KMS-11 (cell line): ENCODE results near the gene RBMS3.

Experiments used
- H2AFZ ChIP-seq: fragments of 200-600 bp; sonication (generic); 2 replicates; pipeline ENCODE4 v1.6.1; 2016; ENCODE audit warnings: antibody characterized with exemption, mixed run types, low read depth
- H3K27ac ChIP-seq: fragments of 200-600 bp; sonication (generic); 2 replicates; pipeline ENCODE4 v1.6.1; 2016; ENCODE audit warnings: mild to moderate bottlenecking, mixed run types
- H3K27me3 ChIP-seq: fragments of 200-600 bp; sonication (generic); 2 replicates; pipeline ENCODE4 v1.6.1; 2017; ENCODE audit warnings: mild to moderate bottlenecking, low read depth, mixed run types, moderate library complexity; ENCODE audit not compliant: insufficient read depth
- H3K36me3 ChIP-seq: fragments of 200-600 bp; sonication (generic); 2 replicates; pipeline ENCODE4 v1.6.1; 2017; ENCODE audit warnings: mild to moderate bottlenecking, mixed run types; ENCODE audit not compliant: insufficient read depth
- H3K4me1 ChIP-seq: fragments of 200-600 bp; sonication (generic); 2 replicates; pipeline ENCODE4 v1.6.1; 2016; ENCODE audit warnings: mild to moderate bottlenecking, low read depth, mixed run types; ENCODE audit not compliant: poor library complexity, severe bottlenecking
- H3K4me2 ChIP-seq: fragments of 200-600 bp; sonication (generic); 2 replicates; pipeline ENCODE4 v1.7.0; 2016; ENCODE audit warnings: mild to moderate bottlenecking, mixed run types
- H3K4me3 ChIP-seq: fragments of 200-600 bp; sonication (generic); IDR thresholded peaks from 2 replicates; pipeline ENCODE4 v1.6.1; 2017; ENCODE audit warnings: low read depth, low read length, mixed read lengths; ENCODE audit not compliant: insufficient read depth
- H3K79me2 ChIP-seq: fragments of 200-600 bp; sonication (generic); 2 replicates; pipeline ENCODE4 v1.6.1; 2016; ENCODE audit warnings: low read depth, mixed run types; ENCODE audit not compliant: insufficient read depth
- H3K9ac ChIP-seq: fragments of 200-600 bp; sonication (generic); 2 replicates; pipeline ENCODE4 v1.6.1; 2016; ENCODE audit warnings: mild to moderate bottlenecking, mixed run types
- H4K20me1 ChIP-seq: fragments of 200-600 bp; sonication (generic); 2 replicates; pipeline ENCODE4 v1.6.1; 2016; ENCODE audit warnings: mild to moderate bottlenecking, mixed run types; ENCODE audit not compliant: insufficient read depth
- CTCF ChIP-seq: fragments of 200-600 bp; sonication (generic); conservative IDR thresholded peaks from 2 replicates; pipeline ENCODE4 v1.6.1; 2017; ENCODE audit warnings: low read depth, mild to moderate bottlenecking, antibody characterized with exemption, low read length, moderate library complexity, mixed read lengths

The RBMS3 gene

DNA sequence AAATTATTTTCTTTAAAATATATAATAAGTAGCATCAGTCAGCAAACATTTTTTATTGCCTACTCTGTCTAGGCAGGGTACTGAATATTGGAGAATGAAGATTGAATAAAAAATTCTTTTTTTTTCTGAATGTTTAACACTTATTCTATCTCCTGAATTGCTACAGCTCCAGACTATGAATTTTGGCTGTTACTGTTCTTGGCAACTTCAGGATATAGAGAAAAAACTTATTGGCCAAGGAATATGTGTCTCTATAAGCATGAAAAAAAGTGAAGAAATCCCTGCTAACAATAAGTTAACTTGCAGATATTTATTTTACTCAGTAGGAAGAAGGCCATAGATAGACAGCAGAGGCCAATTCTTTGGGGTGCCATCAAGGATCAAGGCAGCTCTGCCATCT, 309.6 kb downstream of the RBMS3 start:
- Histone ChIP-seq H3K36me3 (no peaks in the 10 kb centered on the region), H3K27me3 (no peaks in the 10 kb centered on the region), H3K9ac (no peak overlapping the region), H3K79me2 (no peaks in the 10 kb centered on the region), H4K20me1 (no peaks in the 10 kb centered on the region), H3K27ac (no peak overlapping the region), H2AFZ (no peak overlapping the region), H3K4me1 (no peaks in the 10 kb centered on the region), H3K4me3 (no peak overlapping the region), H3K4me2 (no peak overlapping the region)
- no peak for TF ChIP-seq CTCF

DNA sequence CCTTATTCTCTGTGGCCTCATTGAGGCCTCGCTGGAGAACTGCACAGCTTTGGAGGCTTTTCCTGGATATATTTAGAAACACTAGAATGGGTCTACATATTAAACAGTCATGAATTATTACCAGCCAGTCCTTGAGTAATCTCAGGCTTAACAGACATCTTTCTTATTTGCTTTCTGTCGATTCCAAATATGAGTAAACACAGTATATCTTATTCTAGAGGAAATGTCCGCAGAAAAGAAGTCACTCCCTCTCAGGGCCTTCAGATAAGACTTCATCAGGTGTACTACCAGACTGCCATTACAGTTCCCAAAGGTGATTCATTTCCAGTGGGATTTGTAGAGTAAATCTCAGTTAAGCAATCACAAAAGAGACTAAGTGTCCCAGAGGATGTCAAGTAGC, 310.7 kb downstream of the RBMS3 start:
- no peaks in the 10 kb centered on the region for H3K36me3 ChIP-seq
- TF ChIP-seq CTCF, result no peak
- H3K27ac ChIP-seq, result no peak overlapping the region

DNA sequence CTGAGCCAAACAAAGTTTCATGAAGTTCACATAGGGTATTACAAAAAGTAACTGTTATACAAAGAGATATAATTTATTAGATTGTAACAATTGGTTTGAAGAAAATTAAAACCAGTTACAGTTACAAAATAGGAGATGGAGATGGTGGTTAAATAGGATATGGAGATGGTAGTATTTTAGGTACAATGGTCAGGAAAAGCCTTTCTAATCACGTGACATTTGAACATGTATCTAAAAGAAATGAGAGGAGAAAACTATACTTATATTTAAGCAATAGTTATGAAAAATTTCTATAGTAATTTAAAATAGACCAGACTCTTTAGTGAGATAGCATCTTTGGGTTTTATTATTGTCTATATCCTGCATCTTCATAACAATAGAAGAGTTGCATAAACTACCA, 312.9 kb downstream of the RBMS3 start:
- Histone ChIP-seq H3K4me2 (no peak overlapping the region), H3K4me1 (no peaks in the 10 kb centered on the region), H4K20me1 (no peaks in the 10 kb centered on the region), H3K4me3 (no peak overlapping the region), H3K27me3 (no peaks in the 10 kb centered on the region), H2AFZ (no peak overlapping the region), H3K9ac (no peak overlapping the region), H3K36me3 (no peaks in the 10 kb centered on the region), H3K27ac (no peak overlapping the region), H3K79me2 (no peaks in the 10 kb centered on the region)
- no peak for TF ChIP-seq CTCF

More for the DNA sequence above, 310.7 kb downstream of the RBMS3 start:
- no peak overlapping the region for H2AFZ ChIP-seq
- no peaks in the 10 kb centered on the region for H3K79me2 ChIP-seq
- no peaks in the 10 kb centered on the region for H4K20me1 ChIP-seq
- no peak overlapping the region for H3K4me3 ChIP-seq
- H3K4me2 ChIP-seq, result no peak overlapping the region
- no peaks in the 10 kb centered on the region for H3K27me3 ChIP-seq
- H3K4me1 ChIP-seq, result no peaks in the 10 kb centered on the region
- no peak overlapping the region for H3K9ac ChIP-seq

- H3K36me3 ChIP-seq, result no peaks in the 10 kb centered on the region
- no peak overlapping the region for H3K4me3 ChIP-seq
- no peaks in the 10 kb centered on the region for H4K20me1 ChIP-seq
- H3K9ac ChIP-seq, result no peak overlapping the region
- H2AFZ ChIP-seq, result no peak overlapping the region
- no peak for TF ChIP-seq CTCF
- no peaks in the 10 kb centered on the region for H3K4me1 ChIP-seq
- H3K79me2 ChIP-seq, result no peaks in the 10 kb centered on the region
- H3K27me3 ChIP-seq, result no peaks in the 10 kb centered on the region
- no peak overlapping the region for H3K27ac ChIP-seq
- H3K4me2 ChIP-seq, result no peak overlapping the region
Measured at GRCh38 chr3:29594261-29594660, 313.4 kb downstream of the RBMS3 start.
